Pancreas (tissue), 10 donors: Measurements from ENCODE around the gene UQCC2. TPM values are rescaled to one million over a fixed set of nuclear protein-coding genes. Genes with fewer than 3 reads are reported as not detected.

Experiments used
- ATAC-seq, 4 donors: fragments of 200-7000 bp; cut with Tn5 transposase; one replicate each; pipeline versions ENCODE4 v1.8.0 to v1.9.1; 2020; ENCODE audit warnings: mild to moderate bottlenecking in 4 of 4, moderate library complexity in 4 of 4
- DNase-seq, 6 donors: peaks; one replicate each; pipeline ENCODE4 v3.0.0-alpha.2; 2020
- FAIRE-seq: peaks from 2 replicates; lab custom pipeline; 2012; peaks lifted over from hg19 to GRCh38; lab: Jason Lieb, UNC
- H3K27ac ChIP-seq, 4 donors: fragments of 200-600 bp; sonication (generic); 1 replicate in 3 of 4; 2 replicates in 1 of 4; pipeline versions ENCODE4 v1.5.0 to v1.8.0; 2020
- H3K27me3 ChIP-seq, 4 donors: fragments of 200-600 bp; one replicate each; pipeline ENCODE4 v1.8.0; 2021
- H3K36me3 ChIP-seq, 3 donors: fragments of 200-600 bp; sonication (generic) in 1 of 3; one replicate each; pipeline versions ENCODE4 v1.5.0 to v1.8.0; 2020 to 2021
- H3K4me1 ChIP-seq, 3 donors: fragments of 200-600 bp; one replicate each; pipeline ENCODE4 v1.8.0; 2021
- H3K4me3 ChIP-seq, 4 donors: fragments of 200-600 bp; sonication (generic) in 2 of 4; one replicate each; pipeline versions ENCODE4 v1.5.0 to v1.8.0; 2020 to 2021
- H3K9me3 ChIP-seq, 4 donors: fragments of 200-600 bp; one replicate each; pipeline ENCODE4 v1.8.0; 2021
- WGBS, 2 donors: extraction: QIAGEN DNeasy Blood & Tissue Kit; methylation state at CpG; one replicate each; pipeline ENCODE4 v1.1.7; 2013; 5-methylcytosine and 5-hydroxymethylcytosine counted together
- intact Hi-C, 3 donors: fragments of 100-400 bp; cut with DNase I; formaldehyde crosslinking; loops; one replicate each; pipeline versions ENCODE4 v1.11.1 to v1.14.2; 2022
- polyA plus RNA-seq, 2 donors: library from polyadenylated mRNA; stranded (reverse); fragments of 200-250 nt; gene quantifications; one replicate each; pipeline ENCODE4 v1.2.3, GENCODE V29; 2013
- total RNA-seq, 6 donors: library from RNA; stranded (reverse); fragmentation: NEBNext Ultra II Directional in 4 of 6; extraction: Animal tissue kit (Norgen Biotek cat#: 25700) in 4 of 6; gene quantifications; one replicate each; pipeline versions ENCODE4 v1.2.1 to v1.2.4, GENCODE V29; 2021 to 2023
- TF ChIP-seq, protein P1 (sequence below), 4 donors: fragments of 200-600 bp; sonication (generic) in 3 of 4; IDR thresholded peaks; one replicate each; pipeline versions ENCODE4 v1.5.0 to v1.8.0; 2021; ENCODE audit warnings: antibody characterized with exemption in 4 of 4
- donor health status: healthy with polysubstance abuse.
- donor health status: DM: no; HTN: no; CAD: no; lungs with moderate emphysema.
- donor health status: DM: no; HTN: no; CAD: no.
- donor health status: control.
- donor health status: control.
- donor health status: Bipolar disorder and iron deficiency.
- donor health status: DM: yes; HTN: yes; CAD: no.
- donor health status: DM: no; HTN: no; CAD: no.
- donor health status: DM: no; HTN: no; CAD: no.
- donor health status: DM: yes; HTN: yes; CAD: no.

The UQCC2 gene
- total and polyA plus RNA-seq, 8 donors, result 13.9 to 58.9 (median 28.6) TPM

GRCh38 chr6:33712914-33713313 lies 1.4 kb upstream of the UQCC2 start:
- no peaks in the 10 kb centered on the region for H3K27me3 ChIP-seq
- no peaks in the 10 kb centered on the region for H3K9me3 ChIP-seq
- intact Hi-C loops, result loop anchor here in 1 of 3 donors (5.0 kb wide), 1 partner anchor 49 kb away; no protein-coding TSS in a partner anchor
- ATAC-seq (no peak), DNase-seq (no peak), FAIRE-seq (no peak)
- 90 to 91% methylated on average over 3 of the region's 3 CpGs for WGBS, 2 donors
- no peaks in the 10 kb centered on the region for H3K36me3 ChIP-seq
- no peak overlapping the region for H3K4me3 ChIP-seq
- no peak overlapping the region for H3K27ac ChIP-seq
- TF ChIP-seq, protein P1, sequence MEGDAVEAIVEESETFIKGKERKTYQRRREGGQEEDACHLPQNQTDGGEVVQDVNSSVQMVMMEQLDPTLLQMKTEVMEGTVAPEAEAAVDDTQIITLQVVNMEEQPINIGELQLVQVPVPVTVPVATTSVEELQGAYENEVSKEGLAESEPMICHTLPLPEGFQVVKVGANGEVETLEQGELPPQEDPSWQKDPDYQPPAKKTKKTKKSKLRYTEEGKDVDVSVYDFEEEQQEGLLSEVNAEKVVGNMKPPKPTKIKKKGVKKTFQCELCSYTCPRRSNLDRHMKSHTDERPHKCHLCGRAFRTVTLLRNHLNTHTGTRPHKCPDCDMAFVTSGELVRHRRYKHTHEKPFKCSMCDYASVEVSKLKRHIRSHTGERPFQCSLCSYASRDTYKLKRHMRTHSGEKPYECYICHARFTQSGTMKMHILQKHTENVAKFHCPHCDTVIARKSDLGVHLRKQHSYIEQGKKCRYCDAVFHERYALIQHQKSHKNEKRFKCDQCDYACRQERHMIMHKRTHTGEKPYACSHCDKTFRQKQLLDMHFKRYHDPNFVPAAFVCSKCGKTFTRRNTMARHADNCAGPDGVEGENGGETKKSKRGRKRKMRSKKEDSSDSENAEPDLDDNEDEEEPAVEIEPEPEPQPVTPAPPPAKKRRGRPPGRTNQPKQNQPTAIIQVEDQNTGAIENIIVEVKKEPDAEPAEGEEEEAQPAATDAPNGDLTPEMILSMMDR (IDR thresholded peaks at IDR 0.05), result no peak
- H3K4me1 ChIP-seq, result peaks cover 20 to 37% (median 20%) of the 10 kb centered on the region in 3 donors

DNA sequence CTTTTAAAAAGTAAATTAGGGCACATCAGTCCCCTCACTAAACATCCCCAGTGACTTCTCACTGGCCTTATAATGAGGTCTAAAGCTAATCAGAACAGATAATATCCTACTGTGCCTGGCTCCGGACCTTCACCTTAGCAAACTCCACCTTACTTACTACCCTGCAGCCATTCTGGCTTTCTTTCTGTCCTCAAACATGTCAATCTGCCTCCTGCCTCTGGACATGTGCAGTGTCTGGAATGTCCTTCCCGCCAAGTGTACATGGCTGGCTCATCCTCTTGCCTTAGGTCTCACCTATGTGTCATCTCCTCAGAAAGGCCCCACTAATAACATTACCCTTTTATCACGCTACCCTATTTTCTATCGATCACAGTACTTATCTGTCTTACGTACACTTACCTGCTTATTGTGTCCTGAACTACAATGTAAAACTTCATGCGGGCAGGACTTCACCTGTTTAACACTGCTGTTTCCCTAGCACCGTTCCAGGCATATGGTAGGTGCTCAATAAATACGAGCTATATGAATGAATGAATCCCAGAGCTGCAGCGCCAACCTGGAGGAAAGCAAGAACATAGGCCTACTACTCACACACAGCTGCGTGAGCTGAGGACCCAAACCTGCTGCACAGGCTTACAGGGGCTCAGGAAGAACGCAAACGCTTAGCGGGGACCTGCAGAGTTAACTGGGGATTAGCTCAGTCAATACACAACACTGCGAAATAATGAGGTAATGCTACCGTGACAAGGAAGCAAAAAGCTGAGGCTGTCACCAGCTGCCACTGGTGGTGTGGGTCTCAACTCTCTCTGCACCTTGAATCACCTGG lies 991 bp downstream of the UQCC2 start:
- Histone ChIP-seq H3K4me3 (peak overlapping the region; percentile 58 to 90 (median 88)), H3K4me1 (peaks cover 8 to 17% (median 14%) of the 10 kb centered on the region in 3 donors), H3K9me3 (no peaks in the 10 kb centered on the region), H3K36me3 (no peaks in the 10 kb centered on the region), H3K27me3 (no peaks in the 10 kb centered on the region), H3K27ac (no peak overlapping the region)
- TF ChIP-seq, protein P1 (IDR thresholded peaks at IDR 0.05), result no peak
- peak in 2 of 4 donors; percentile 1 to 5 for ATAC-seq
- WGBS, 2 donors, result 69 to 70% methylated on average over 15 of the region's 15 CpGs
- DNase-seq, result peak in 1 of 6 donors; percentile 36
- intact Hi-C loops, result loop anchor here in 1 of 3 donors (5.0 kb wide), 1 partner anchor 52 kb away; no protein-coding TSS in a partner anchor
- no peak for FAIRE-seq

DNA sequence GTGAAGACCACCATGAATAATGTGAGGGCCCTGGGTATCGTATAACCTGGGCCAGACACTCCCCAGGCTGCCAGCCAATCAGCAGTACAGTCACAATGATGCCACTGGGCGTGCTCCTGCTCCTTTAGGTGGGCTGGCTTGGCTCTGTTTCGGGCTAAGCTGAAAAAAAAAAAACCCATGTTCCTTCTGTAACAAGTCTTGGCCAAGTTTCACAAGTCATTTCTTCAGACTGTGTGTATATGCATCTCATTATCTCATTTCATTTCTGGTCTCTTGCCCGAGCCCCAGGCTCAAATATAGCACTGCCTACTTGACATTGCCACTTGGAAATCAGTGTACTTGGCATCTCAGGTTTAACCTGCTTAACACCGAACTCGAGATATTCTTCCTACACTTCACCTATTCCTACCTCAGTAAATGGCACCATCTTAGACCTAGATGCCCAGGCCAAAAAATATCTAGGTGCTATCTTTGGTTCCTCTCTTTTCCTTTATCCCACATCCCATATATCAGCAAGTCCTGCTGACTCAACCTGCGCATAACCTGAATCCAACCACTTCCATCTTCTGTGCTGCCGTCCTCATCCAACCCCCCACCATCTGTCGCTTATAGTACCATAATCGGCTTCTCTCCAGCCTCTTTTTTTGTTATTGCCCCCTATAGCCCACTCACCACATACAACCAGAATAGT lies 1.8 kb downstream of the UQCC2 start:
- Histone ChIP-seq H3K9me3 (no peaks in the 10 kb centered on the region), H3K4me3 (no peak overlapping the region), H3K27ac (no peak overlapping the region), H3K36me3 (no peaks in the 10 kb centered on the region), H3K4me1 (peaks cover 8 to 16% (median 14%) of the 10 kb centered on the region in 3 donors), H3K27me3 (no peaks in the 10 kb centered on the region)
- no peak for DNase-seq
- no peak for ATAC-seq
- TF ChIP-seq, protein P1 (IDR thresholded peaks at IDR 0.05), result no peak
- no peak for FAIRE-seq
- intact Hi-C loops, result loop anchor here in 1 of 3 donors (5.0 kb wide), 1 partner anchor 53 kb away; no protein-coding TSS in a partner anchor
- 88 to 91% methylated on average over 10 of the region's 10 CpGs for WGBS, 2 donors

DNA sequence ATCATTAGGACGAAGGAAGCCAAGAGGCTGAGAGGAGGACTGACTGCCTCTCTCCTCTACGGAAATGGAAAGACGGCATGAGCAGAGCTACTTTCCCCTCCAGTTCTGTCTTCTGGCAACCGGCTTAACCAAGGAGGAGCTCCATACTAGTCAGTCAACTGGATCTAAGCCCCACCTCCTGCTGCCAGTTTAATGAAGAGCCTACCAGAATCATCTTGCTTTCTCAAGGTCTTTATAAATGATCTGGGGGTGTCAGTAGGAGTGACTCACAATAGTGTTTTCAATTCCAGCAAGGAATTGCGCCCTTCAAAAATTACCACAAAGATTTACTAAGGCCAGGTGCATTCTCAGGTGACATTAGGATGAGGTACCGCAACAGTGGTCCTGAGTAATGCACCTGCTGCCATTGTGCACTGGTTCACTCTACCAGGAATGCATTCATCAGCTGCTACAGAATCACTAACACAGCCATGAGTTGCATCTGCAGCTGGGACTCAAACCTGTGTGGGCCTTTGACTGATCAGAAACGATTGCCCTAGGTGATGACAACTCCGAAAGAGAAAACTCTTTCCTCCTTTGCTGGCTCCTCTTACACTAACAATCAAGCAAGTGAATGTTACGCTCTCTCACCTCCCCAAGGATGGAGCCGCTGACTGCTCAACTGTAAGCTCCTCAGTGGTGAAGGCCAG lies 2.8 kb downstream of the UQCC2 start:
- no peak for FAIRE-seq
- Histone ChIP-seq H3K27me3 (no peaks in the 10 kb centered on the region), H3K9me3 (no peaks in the 10 kb centered on the region), H3K27ac (no peak overlapping the region), H3K4me1 (peaks cover 8 to 16% (median 14%) of the 10 kb centered on the region in 3 donors), H3K36me3 (no peaks in the 10 kb centered on the region), H3K4me3 (no peak overlapping the region)
- TF ChIP-seq, protein P1 (IDR thresholded peaks at IDR 0.05), result no peak
- intact Hi-C loops, result no loop called here
- no peak for DNase-seq
- 89 to 91% methylated on average over 10 of the region's 10 CpGs for WGBS, 2 donors
- no peak for ATAC-seq
